ENCODE results near the gene MAGI2. TPM values are rescaled to one million over a fixed set of nuclear protein-coding genes. Genes with fewer than 3 reads are reported as not detected.
"Not testable (repeated sequence)": the region's sequence is repeated elsewhere in the genome, so short reads cannot be mapped to it uniquely, and the experiment has no call there.

MAGI2 gene
- total and polyA plus RNA-seq, 4 donors = 3.7 to 25.5 (median 11.6) TPM

DNA sequence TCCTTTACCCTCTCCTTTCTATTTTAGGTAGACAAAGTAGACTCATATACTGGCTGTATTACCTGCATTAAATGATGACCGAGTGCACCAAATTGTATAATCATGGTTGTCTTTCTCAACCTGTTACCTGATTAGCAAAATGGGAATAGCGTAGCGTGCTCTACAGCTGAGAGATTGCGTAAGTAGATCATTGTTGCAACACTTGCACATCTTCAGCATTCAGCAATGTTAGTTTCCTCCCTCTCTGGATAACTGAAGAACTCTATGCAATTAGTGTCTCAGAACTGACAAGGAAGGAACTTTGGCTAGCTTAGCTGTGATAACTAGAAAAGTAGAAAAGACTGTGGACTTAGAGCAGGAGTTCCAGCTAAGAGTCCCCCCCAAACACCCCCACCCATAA, 867.5 kb downstream of the MAGI2 start:
- H3K27me3 ChIP-seq (ENCODE audit: control insufficient read depth in 1 of 2, insufficient read depth in 2 of 2, low read length in 1 of 2) = no peaks in the 10 kb centered on the region
- H3K9me3 ChIP-seq (ENCODE audit: control insufficient read depth, low read length) = no peaks in the 10 kb centered on the region

DNA sequence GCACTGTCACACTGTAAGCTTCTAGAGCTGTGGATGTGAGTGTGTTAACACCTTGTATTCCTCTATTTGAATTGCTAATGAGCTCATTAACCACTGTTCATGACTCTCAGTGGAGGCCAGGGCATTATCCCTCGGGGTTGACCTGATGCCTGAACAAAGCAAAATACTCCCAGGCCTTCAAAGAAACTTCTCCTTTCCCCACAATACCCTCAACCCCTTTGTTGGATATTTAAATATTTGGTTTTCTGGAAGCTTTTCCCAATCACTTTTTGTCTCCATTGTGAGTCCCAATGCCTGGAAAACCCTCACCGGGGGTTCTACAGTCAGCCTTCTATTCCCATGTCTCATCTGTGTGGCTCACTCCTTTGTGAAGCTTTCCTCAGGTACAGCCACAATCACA, 874.8 kb downstream of the MAGI2 start:
- 33 to 53% methylated on average over 2 of the region's 2 CpGs for WGBS, 2 donors
- Histone ChIP-seq H3K9me3 (ENCODE audit: control insufficient read depth, low read length) (no peaks in the 10 kb centered on the region), H3K4me3 (ENCODE audit: low read length in 2 of 2) (no peak overlapping the region), H3K4me1 (ENCODE audit: control insufficient read depth in 1 of 2, insufficient read depth in 2 of 2, low read length in 2 of 2) (no peaks in the 10 kb centered on the region), H3K27me3 (ENCODE audit: control insufficient read depth in 1 of 2, insufficient read depth in 2 of 2, low read length in 1 of 2) (no peaks in the 10 kb centered on the region), H3K36me3 (ENCODE audit: control insufficient read depth in 1 of 2, insufficient read depth in 2 of 2, low read length in 1 of 2) (no peaks in the 10 kb centered on the region), H3K27ac (ENCODE audit: low read depth in 1 of 2, low read length in 2 of 2) (no peak overlapping the region)
- intact Hi-C loops (cut with DNase I) = no loop called here
- ATAC-seq (ENCODE audit: low FRiP score) (no peak), DNase-seq (no peak)

More for the DNA sequence above, 867.5 kb downstream of the MAGI2 start:
- Histone ChIP-seq H3K4me1 (ENCODE audit: control insufficient read depth in 1 of 2, insufficient read depth in 2 of 2, low read length in 2 of 2) (no peaks in the 10 kb centered on the region), H3K36me3 (ENCODE audit: control insufficient read depth in 1 of 2, insufficient read depth in 2 of 2, low read length in 1 of 2) (no peaks in the 10 kb centered on the region), H3K4me3 (ENCODE audit: low read length in 2 of 2) (no peak overlapping the region), H3K27ac (ENCODE audit: low read depth in 1 of 2, low read length in 2 of 2) (no peak overlapping the region)
- ATAC-seq (ENCODE audit: low FRiP score) (no peak), DNase-seq (no peak)
- intact Hi-C loops (cut with DNase I) = no loop called here
- WGBS, 2 donors = 97 to 98% methylated on average over 4 of the region's 4 CpGs

DNA sequence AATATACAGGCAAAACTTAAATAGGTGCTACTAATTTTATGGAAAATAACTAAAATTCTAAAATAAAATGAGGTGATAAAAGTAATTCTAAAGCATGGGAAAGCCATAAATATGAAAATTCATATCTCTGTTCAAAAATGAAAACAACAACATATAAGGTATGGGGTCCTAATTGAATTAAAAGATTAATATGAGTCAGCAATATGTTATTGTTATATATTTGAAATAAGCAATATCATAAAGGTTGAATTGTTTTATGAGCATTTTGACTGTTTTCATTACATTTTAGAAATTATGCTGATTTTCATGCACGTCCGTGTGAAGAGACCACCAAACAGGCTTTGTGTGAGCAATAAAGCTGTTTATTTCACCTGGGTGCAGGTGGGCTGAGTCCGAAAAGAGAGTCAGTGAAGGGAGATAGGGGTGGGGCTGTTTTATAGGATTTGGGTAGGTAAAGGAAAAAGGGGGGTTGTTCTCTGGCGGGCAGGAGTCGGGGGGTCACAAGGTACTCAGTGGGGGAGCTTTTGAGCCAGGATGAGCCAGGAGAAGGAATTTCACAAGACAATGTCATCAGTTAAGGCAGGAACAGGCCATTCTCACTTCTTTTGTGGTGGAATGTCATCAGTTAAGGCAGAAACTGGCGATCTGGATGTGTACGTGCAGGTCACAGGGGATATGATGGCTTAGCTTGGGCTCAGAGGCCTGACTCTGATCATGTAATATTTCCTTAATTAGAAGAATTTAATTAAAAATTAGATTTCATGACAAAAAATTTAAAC, 876.1 kb downstream of the MAGI2 start:
- WGBS, 2 donors = 88 to 91% methylated on average over 6 to 7 of the region's 7 CpGs
- H3K4me3 ChIP-seq (ENCODE audit: low read length in 2 of 2); intact Hi-C loops (cut with DNase I); ATAC-seq (ENCODE audit: low FRiP score); H3K4me1 ChIP-seq (ENCODE audit: control insufficient read depth in 1 of 2, insufficient read depth in 2 of 2, low read length in 2 of 2); DNase-seq; H3K27ac ChIP-seq (ENCODE audit: low read depth in 1 of 2, low read length in 2 of 2); H3K9me3 ChIP-seq (ENCODE audit: control insufficient read depth, low read length); H3K36me3 ChIP-seq (ENCODE audit: control insufficient read depth in 1 of 2, insufficient read depth in 2 of 2, low read length in 1 of 2); H3K27me3 ChIP-seq (ENCODE audit: control insufficient read depth in 1 of 2, insufficient read depth in 2 of 2, low read length in 1 of 2): not testable (repeated sequence)

DNA sequence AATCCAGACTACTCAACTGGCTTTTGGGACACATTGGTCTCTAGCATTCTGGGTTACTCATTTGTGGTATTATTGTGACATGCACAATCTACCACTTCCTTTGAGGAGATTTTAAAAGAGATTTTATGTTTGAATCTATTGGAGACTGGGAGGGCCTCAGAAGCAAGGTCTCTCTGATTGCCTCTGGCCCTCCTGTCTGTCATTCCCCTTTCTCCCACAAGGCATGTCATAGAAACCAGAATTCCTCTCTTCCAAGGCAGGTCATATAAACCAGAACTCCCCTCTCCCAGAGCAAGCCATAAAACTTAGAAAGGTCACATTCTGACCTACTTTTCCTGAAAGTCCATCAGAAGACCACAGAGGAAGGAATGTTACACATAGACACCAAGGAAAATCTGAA, 877.2 kb downstream of the MAGI2 start:
- Histone ChIP-seq H3K4me3 (ENCODE audit: low read length in 2 of 2) (no peak overlapping the region), H3K27ac (ENCODE audit: low read depth in 1 of 2, low read length in 2 of 2) (no peak overlapping the region), H3K36me3 (ENCODE audit: control insufficient read depth in 1 of 2, insufficient read depth in 2 of 2, low read length in 1 of 2) (no peaks in the 10 kb centered on the region), H3K4me1 (ENCODE audit: control insufficient read depth in 1 of 2, insufficient read depth in 2 of 2, low read length in 2 of 2) (no peaks in the 10 kb centered on the region), H3K27me3 (ENCODE audit: control insufficient read depth in 1 of 2, insufficient read depth in 2 of 2, low read length in 1 of 2) (no peaks in the 10 kb centered on the region), H3K9me3 (ENCODE audit: control insufficient read depth, low read length) (no peaks in the 10 kb centered on the region)
- ATAC-seq (ENCODE audit: low FRiP score) = no peak
- no peak for DNase-seq
- intact Hi-C loops (cut with DNase I) = no loop called here

DNA sequence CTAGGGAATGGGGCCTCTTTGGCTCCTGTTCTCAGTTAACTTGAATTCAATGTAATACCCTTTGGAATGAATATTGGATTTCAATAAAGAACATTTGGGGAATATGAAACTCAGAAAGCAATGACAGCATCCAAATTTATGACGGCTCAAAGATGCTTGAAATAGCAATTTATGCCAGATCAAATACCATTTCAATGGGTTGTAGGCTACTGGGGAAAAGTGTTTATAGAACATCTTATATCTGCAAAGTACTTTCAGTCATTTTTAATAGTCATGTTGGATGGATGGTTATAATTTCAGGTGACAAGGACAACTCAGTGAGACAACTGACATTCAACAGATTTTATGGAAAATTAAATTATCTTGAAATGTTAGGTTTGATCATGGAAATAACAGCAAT, 882.2 kb downstream of the MAGI2 start:
- H3K4me3 ChIP-seq (ENCODE audit: low read length in 2 of 2) = no peak overlapping the region
- WGBS, 2 donors = 25 to 43% methylated on average over 1 of the region's 1 CpG
- H3K4me1 ChIP-seq (ENCODE audit: control insufficient read depth in 1 of 2, insufficient read depth in 2 of 2, low read length in 2 of 2) = peaks cover 0 to 3% of the 10 kb centered on the region in 2 donors
- no peak for DNase-seq
- no peaks in the 10 kb centered on the region for H3K27me3 ChIP-seq (ENCODE audit: control insufficient read depth in 1 of 2, insufficient read depth in 2 of 2, low read length in 1 of 2)
- H3K36me3 ChIP-seq (ENCODE audit: control insufficient read depth in 1 of 2, insufficient read depth in 2 of 2, low read length in 1 of 2) = no peaks in the 10 kb centered on the region
- no peaks in the 10 kb centered on the region for H3K9me3 ChIP-seq (ENCODE audit: control insufficient read depth, low read length)
- intact Hi-C loops (cut with DNase I) = no loop called here
- H3K27ac ChIP-seq (ENCODE audit: low read depth in 1 of 2, low read length in 2 of 2) = no peak overlapping the region
- ATAC-seq (ENCODE audit: low FRiP score) = no peak

DNA sequence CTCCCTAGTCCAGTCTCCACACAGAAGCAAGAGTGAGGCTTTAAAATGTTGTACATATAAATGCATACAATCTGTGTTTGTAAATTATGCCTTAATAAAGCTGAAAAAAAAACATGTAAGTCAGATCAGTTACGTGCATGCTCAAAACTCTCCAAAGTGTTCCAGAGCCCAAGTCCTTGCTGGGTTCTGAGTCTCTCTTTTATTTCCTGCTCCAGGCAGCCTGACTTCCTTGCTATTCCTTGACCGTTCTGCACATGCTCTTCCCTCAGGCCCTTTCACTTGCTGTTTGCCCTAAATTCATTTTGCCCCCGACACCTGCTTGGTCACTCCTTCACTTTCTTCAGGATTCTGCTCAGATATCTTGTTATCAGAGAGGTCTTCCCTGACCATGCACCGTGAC, 884.8 kb downstream of the MAGI2 start:
- Histone ChIP-seq H3K4me3 (ENCODE audit: low read length in 2 of 2) (no peak overlapping the region), H3K9me3 (ENCODE audit: control insufficient read depth, low read length) (no peaks in the 10 kb centered on the region), H3K27me3 (ENCODE audit: control insufficient read depth in 1 of 2, insufficient read depth in 2 of 2, low read length in 1 of 2) (no peaks in the 10 kb centered on the region), H3K4me1 (ENCODE audit: control insufficient read depth in 1 of 2, insufficient read depth in 2 of 2, low read length in 2 of 2) (peaks cover 0 to 3% of the 10 kb centered on the region in 2 donors), H3K27ac (ENCODE audit: low read depth in 1 of 2, low read length in 2 of 2) (no peak overlapping the region), H3K36me3 (ENCODE audit: control insufficient read depth in 1 of 2, insufficient read depth in 2 of 2, low read length in 1 of 2) (no peaks in the 10 kb centered on the region)
- intact Hi-C loops (cut with DNase I) = no loop called here
- 65% methylated on average over 4 of the region's 4 CpGs for WGBS, 2 donors
- DNase-seq = no peak
- ATAC-seq (ENCODE audit: low FRiP score) = no peak

DNA sequence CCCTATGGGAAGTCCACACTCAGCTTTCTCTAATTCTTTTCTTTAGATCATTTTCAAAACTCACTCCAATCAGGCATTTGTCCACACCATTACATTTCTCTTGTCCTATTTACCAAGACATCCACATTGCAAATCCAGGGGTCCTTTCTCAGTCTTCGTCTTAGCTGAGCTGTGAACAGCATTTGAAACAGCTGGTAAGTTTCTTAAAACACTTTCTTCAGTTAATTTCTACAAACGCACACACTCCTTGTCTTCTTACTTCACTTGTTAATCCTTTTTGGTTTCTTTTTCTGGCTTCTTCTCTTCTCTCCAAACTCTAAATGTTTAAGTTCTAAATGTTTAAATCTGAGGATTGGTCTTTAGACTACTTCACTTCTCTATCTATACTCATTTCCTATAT, 885.6 kb downstream of the MAGI2 start:
- Histone ChIP-seq H3K27me3 (ENCODE audit: control insufficient read depth in 1 of 2, insufficient read depth in 2 of 2, low read length in 1 of 2) (no peaks in the 10 kb centered on the region), H3K9me3 (ENCODE audit: control insufficient read depth, low read length) (peaks cover 2% of the 10 kb centered on the region), H3K27ac (ENCODE audit: low read depth in 1 of 2, low read length in 2 of 2) (no peak overlapping the region), H3K4me3 (ENCODE audit: low read length in 2 of 2) (no peak overlapping the region), H3K4me1 (ENCODE audit: control insufficient read depth in 1 of 2, insufficient read depth in 2 of 2, low read length in 2 of 2) (peaks cover 0 to 3% of the 10 kb centered on the region in 2 donors), H3K36me3 (ENCODE audit: control insufficient read depth in 1 of 2, insufficient read depth in 2 of 2, low read length in 1 of 2) (no peaks in the 10 kb centered on the region)
- 69 to 78% methylated on average over 2 of the region's 2 CpGs for WGBS, 2 donors
- DNase-seq = no peak
- ATAC-seq (ENCODE audit: low FRiP score) = no peak
- intact Hi-C loops (cut with DNase I) = no loop called here

DNA sequence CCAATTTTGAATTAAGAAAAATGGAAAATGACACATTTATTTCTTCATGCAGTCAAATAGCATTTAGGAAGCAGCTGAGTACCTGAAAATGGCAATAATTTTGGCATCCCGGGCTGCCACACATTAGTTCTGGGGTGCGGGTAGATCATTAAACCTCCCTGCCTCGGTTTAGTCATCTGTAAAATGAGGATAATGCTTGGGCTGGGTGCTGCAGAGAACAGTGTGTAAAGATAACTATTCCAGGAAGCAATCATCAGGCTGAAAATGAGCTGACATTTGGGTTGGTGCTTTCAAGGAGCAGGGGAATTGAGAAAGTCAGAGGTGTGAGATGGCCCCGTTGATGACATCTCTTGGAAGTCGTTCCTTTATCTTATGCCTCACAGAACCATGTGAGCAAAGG, 887.7 kb downstream of the MAGI2 start:
- no peaks in the 10 kb centered on the region for H3K27me3 ChIP-seq (ENCODE audit: control insufficient read depth in 1 of 2, insufficient read depth in 2 of 2, low read length in 1 of 2)
- H3K4me3 ChIP-seq (ENCODE audit: low read length in 2 of 2) = no peak overlapping the region
- H3K27ac ChIP-seq (ENCODE audit: low read depth in 1 of 2, low read length in 2 of 2) = no peak overlapping the region
- H3K4me1 ChIP-seq (ENCODE audit: control insufficient read depth in 1 of 2, insufficient read depth in 2 of 2, low read length in 2 of 2) = peaks cover 0 to 3% of the 10 kb centered on the region in 2 donors
- intact Hi-C loops (cut with DNase I) = no loop called here
- WGBS, 2 donors = 76 to 85% methylated on average over 5 of the region's 5 CpGs
- ATAC-seq (ENCODE audit: low FRiP score) (no peak), DNase-seq (no peak)
- H3K36me3 ChIP-seq (ENCODE audit: control insufficient read depth in 1 of 2, insufficient read depth in 2 of 2, low read length in 1 of 2) = no peaks in the 10 kb centered on the region
- peaks cover 2% of the 10 kb centered on the region for H3K9me3 ChIP-seq (ENCODE audit: control insufficient read depth, low read length)

DNA sequence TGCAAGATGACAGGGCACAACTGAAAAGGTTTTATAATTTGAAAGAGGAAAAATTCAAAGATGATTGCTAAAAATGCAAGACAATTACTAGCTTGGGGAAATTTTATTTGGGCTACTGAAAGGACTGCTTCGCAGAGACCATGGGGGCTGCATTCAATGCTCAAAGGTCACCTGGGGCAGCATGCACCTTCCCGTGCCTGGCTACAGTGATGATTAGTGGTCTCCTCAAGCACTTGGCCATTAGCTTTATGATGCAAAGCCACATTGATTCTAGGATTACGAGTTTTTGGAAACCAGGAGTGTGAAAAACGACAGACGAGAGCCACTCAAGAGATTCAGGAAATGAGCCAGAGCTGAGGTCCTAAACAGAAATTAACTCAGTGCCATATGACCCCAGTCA, 890.3 kb downstream of the MAGI2 start:
- Histone ChIP-seq H3K4me1 (ENCODE audit: control insufficient read depth in 1 of 2, insufficient read depth in 2 of 2, low read length in 2 of 2) (no peaks in the 10 kb centered on the region), H3K9me3 (ENCODE audit: control insufficient read depth, low read length) (peaks cover 2% of the 10 kb centered on the region), H3K4me3 (ENCODE audit: low read length in 2 of 2) (no peak overlapping the region), H3K27ac (ENCODE audit: low read depth in 1 of 2, low read length in 2 of 2) (no peak overlapping the region), H3K27me3 (ENCODE audit: control insufficient read depth in 1 of 2, insufficient read depth in 2 of 2, low read length in 1 of 2) (no peaks in the 10 kb centered on the region), H3K36me3 (ENCODE audit: control insufficient read depth in 1 of 2, insufficient read depth in 2 of 2, low read length in 1 of 2) (no peaks in the 10 kb centered on the region)
- DNase-seq (no peak), ATAC-seq (ENCODE audit: low FRiP score) (no peak)
- WGBS, 2 donors = 81 to 83% methylated on average over 5 of the region's 5 CpGs
- intact Hi-C loops (cut with DNase I) = no loop called here
